Adrenal gland (tissue), 12 donors: ENCODE data around the gene SDK1. TPM values are rescaled to one million over a fixed set of nuclear protein-coding genes. Genes with fewer than 3 reads are reported as not detected.

Source experiments
- DNase-seq, 7 donors: peaks; one replicate each; pipeline ENCODE4 v3.0.0-alpha.2; 2019 to 2020
- H3K27ac ChIP-seq, 5 donors: fragments of 200-600 bp; sonication (generic) in 4 of 5; 1 replicate in 3 of 5; 2 replicates in 2 of 5; pipeline versions ENCODE4 v1.5.1 to v1.8.0; 2016 to 2020; ENCODE audit warnings: mild to moderate bottlenecking in 1 of 5
- H3K27me3 ChIP-seq: fragments of 200-600 bp; 2 replicates; pipeline ENCODE4 v1.8.0; 2021
- H3K36me3 ChIP-seq, 2 donors: fragments of 200-600 bp; replicated peaks in 1 of 2; 1 replicate in 1 of 2; 2 replicates in 1 of 2; pipeline versions ENCODE4 v1.5.1 to v1.8.0; 2018 to 2022
- H3K4me1 ChIP-seq, 2 donors: fragments of 200-600 bp; replicated peaks in 1 of 2; 1 replicate in 1 of 2; 2 replicates in 1 of 2; pipeline versions ENCODE4 v1.5.1 to v1.8.0; 2018 to 2021
- H3K4me3 ChIP-seq, 4 donors: fragments of 200-600 bp; sonication (generic) in 3 of 4; one replicate each; pipeline ENCODE4 v1.5.1; 2016 to 2018
- H3K9me3 ChIP-seq, 3 donors: fragments of 200-600 bp; sonication (generic) in 1 of 3; replicated peaks in 1 of 3; 1 replicate in 2 of 3; 2 replicates in 1 of 3; pipeline versions ENCODE4 v1.5.1 to v1.8.0; 2016 to 2021
- CTCF ChIP-seq, 6 experiments: fragments of 450-650 bp in 4 of 6; fragments of 200-600 bp in 2 of 6; sonication (generic) in 1 of 6; IDR thresholded peaks; 1 replicate in 5 of 6; 2 replicates in 1 of 6; pipeline versions ENCODE4 v1.5.1 to v1.8.0; 2016 to 2021; ENCODE audit warnings: antibody characterized with exemption in 6 of 6, mild to moderate bottlenecking in 2 of 6, moderate library complexity in 1 of 6
- POLR2A ChIP-seq, 2 donors: fragments of 450-650 bp; IDR thresholded peaks; one replicate each; pipeline ENCODE4 v1.6.1; 2017; ENCODE audit warnings: antibody characterized with exemption in 2 of 2, mild to moderate bottlenecking in 2 of 2, moderate library complexity in 1 of 2
- WGBS, 4 donors: extraction: QIAGEN DNeasy Blood & Tissue Kit in 2 of 4; methylation state at CpG; one replicate each; pipeline versions ENCODE4 v1.1.5 to v1.1.7; 2013 to 2017; 5-methylcytosine and 5-hydroxymethylcytosine counted together
- intact Hi-C, 2 donors: fragments of 100-400 bp; cut with DNase I; formaldehyde crosslinking; loops; one replicate each; pipeline versions ENCODE4 v1.14.1 to v1.15.0; 2022 to 2023
- polyA plus RNA-seq, 3 donors: library from polyadenylated mRNA; stranded (reverse); fragments of 200-250 nt in 2 of 3; fragments of 350-450 nt in 1 of 3; fragmentation: Illumina TruSeq in 1 of 3; extraction: RNeasy Lipid Tissue Mini Kit (QIAGEN cat#74804) in 1 of 3; gene quantifications; one replicate each; pipeline ENCODE4 v1.2.3, GENCODE V29; 2013 to 2014
- total RNA-seq, 9 donors: library from RNA; depleted of rRNA in 4 of 9; stranded (reverse); fragments of >200 nt in 4 of 9; fragments of 120-200 nt in 1 of 9; fragmentation: NEBNext Ultra II Directional in 1 of 9; extraction: Animal tissue kit (Norgen Biotek cat#: 25700) in 1 of 9; gene quantifications; one replicate each; pipeline versions ENCODE4 v1.1.0 to v1.2.4, GENCODE V29; 2013 to 2023
- donor health status: healthy with polysubstance abuse.
- donor health status: Bipolar disorder and iron deficiency.
- donor health status: DM: yes; HTN: yes; CAD: no.
- donor health status: DM: no; HTN: no; CAD: no.
- donor health status: DM: no; HTN: no; CAD: no.
- donor health status: DM: yes; HTN: yes; CAD: no.

SDK1 gene
- total and polyA plus RNA-seq, 12 donors, result 0.50 to 3.6 (median 1.5) TPM

DNA sequence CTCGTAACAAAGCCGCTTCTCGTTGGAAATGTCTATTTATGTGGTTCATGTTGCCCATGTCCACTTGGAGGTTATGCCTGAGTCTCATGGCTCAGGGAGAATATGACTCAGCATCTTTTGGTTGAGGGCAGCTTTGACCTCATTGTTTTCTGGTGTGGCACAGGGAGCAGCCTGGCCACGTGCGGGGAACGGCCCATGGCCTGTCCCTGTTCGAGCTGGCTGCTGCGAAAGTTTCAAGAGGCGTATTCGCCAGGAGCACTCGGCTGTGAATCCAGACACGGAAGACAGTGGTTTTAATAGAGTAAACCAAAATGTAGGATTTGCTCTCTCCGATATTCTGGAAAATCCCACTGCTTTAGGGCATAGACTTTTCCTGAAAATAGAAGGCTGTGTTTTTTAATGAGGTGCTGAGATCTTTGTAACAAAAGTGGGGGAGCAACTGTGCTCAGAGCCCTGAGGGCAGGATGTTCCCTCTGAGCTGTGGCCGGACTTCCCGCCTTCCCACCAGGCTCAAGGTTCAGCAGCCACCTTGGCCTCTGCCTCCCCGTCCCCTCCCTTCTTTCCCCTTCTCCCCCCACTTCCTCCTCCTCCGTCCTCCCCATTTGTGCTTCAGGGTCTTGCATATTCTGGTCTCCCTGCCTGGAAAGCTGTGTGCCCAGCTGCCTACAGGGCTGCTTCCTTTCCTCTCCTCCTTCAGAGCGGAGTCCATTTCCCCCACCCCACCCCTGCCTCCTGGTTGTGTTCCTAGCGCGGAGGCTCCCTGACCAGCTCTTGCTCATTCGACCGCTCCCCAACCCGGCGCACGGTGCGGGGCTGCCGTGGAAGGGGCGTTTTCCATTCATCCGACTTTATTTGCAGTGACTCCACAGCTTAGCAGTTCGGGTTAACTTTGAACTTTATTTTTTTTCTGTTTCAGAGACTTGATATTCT lies 642.0 kb downstream of the SDK1 start:
- WGBS, 4 donors, result 74 to 83% (median 81%) methylated on average over 29 to 30 of the region's 30 CpGs
- intact Hi-C loops, result no loop called here

DNA sequence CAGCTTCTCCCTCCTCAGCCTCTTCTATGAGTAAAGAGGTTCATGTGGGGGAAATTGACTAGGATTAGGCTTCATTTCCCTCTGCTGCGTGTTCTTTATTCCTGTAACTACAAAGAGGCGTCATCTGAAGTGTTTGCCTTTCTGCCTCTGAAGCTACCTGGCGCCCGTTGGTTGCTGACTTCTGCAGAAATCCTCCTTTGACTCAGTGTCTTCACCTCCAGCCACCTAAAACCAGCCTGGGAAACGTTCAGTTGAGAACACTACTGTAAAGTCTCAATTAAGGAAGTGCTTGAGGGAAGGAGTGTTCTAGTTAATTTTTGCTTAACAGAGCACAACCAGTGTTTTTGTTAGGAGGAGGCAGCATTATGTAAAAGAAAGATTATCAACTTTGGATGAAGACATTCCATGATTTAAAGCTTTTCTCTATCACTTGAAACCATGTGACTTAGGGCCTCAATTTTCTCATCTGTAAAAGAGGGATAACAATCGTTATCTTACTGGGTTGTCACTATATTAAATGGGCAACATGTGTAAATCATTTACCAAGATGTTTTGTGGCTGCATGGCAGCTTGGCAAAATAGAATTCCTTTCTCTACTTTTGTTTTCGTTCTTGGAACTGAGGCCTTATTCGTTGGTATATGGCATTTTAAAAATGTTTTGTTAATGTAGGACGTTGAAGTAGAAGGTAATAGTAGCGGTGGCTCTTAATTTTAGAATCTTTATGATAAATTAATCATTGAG lies 642.9 kb downstream of the SDK1 start:
- Histone ChIP-seq H3K9me3 (no peaks in the 10 kb centered on the region), H3K4me3 (no peak overlapping the region), H3K36me3 (no peaks in the 10 kb centered on the region), H3K27me3 (no peaks in the 10 kb centered on the region), H3K27ac (no peak overlapping the region), H3K4me1 (no peaks in the 10 kb centered on the region)
- DNase-seq, result no peak
- TF ChIP-seq CTCF (IDR thresholded peaks at IDR 0.05) (no peak), POLR2A (IDR thresholded peaks at IDR 0.05) (no peak)
- intact Hi-C loops, result no loop called here
- 73 to 80% (median 76%) methylated on average over 10 of the region's 10 CpGs for WGBS, 4 donors

More for the DNA sequence above, 642.0 kb downstream of the SDK1 start:
- H3K4me1 ChIP-seq, result no peaks in the 10 kb centered on the region
- no peak overlapping the region for H3K27ac ChIP-seq
- no peaks in the 10 kb centered on the region for H3K27me3 ChIP-seq
- TF ChIP-seq CTCF (IDR thresholded peaks at IDR 0.05) (no peak), POLR2A (IDR thresholded peaks at IDR 0.05) (no peak)
- H3K4me3 ChIP-seq, result no peak overlapping the region
- H3K9me3 ChIP-seq, result no peaks in the 10 kb centered on the region
- peak in 1 of 7 donors; percentile 10 for DNase-seq
- H3K36me3 ChIP-seq, result no peaks in the 10 kb centered on the region

DNA sequence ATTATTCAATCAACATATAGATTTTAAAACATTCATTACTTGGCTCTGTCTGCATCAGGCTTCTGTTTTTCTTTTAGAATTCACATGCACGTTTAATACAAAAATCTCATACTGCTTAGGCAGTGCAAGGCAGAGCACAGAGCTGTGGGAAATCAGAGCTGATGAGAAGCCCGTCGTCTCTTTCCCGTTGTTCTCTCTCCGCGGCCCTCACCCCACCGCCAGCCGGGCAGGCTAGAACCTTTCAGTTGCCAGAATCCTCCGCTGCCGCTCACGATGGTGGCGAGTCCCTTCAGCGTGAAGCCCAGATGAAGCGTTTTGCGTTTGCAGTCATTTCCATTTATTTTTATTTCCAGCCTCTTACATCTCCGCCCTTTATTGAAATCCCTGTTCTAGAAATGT lies 648.2 kb downstream of the SDK1 start:
- intact Hi-C loops, result no loop called here
- H3K36me3 ChIP-seq, result no peaks in the 10 kb centered on the region

More for the DNA sequence above, 648.2 kb downstream of the SDK1 start:
- Histone ChIP-seq H3K4me3 (no peak overlapping the region), H3K9me3 (no peaks in the 10 kb centered on the region), H3K27me3 (no peaks in the 10 kb centered on the region), H3K4me1 (no peaks in the 10 kb centered on the region), H3K27ac (no peak overlapping the region)
- no peak for DNase-seq
- no peak for TF ChIP-seq POLR2A (IDR thresholded peaks at IDR 0.05)
- no peak for TF ChIP-seq CTCF (IDR thresholded peaks at IDR 0.05)
- WGBS, 4 donors, result 65 to 86% (median 70%) methylated on average over 16 of the region's 16 CpGs
